Ovary (tissue), 9 donors: ENCODE data around the gene PSMA6. TPM values are rescaled to one million over a fixed set of nuclear protein-coding genes. Genes with fewer than 3 reads are reported as not detected.

ENCODE experiments used
- DNase-seq, 5 donors: peaks; one replicate each; pipeline ENCODE4 v3.0.0-alpha.2; 2019 to 2020
- H3K27ac ChIP-seq, 2 donors: fragments of 200-600 bp; one replicate each; pipeline versions ENCODE4 v1.5.1 to v1.8.0; 2019 to 2022
- H3K27me3 ChIP-seq: fragments of 200-600 bp; one replicate; pipeline ENCODE4 v1.8.0; 2022
- H3K36me3 ChIP-seq: fragments of 200-600 bp; sonication (generic); one replicate; pipeline ENCODE4 v1.5.1; 2019
- H3K4me1 ChIP-seq: one replicate; pipeline ENCODE4 v1.8.1; 2013; ENCODE audit warnings: mild to moderate bottlenecking, moderate library complexity; ENCODE audit not compliant: insufficient read depth
- H3K4me3 ChIP-seq: fragments of 200-600 bp; sonication (generic); one replicate; pipeline ENCODE4 v1.5.1; 2017
- H3K9me3 ChIP-seq, 2 donors: fragments of 200-600 bp in 1 of 2; sonication (generic) in 1 of 2; one replicate each; pipeline versions ENCODE4 v1.5.1 to v1.8.1; 2013 to 2019; ENCODE audit warnings: mild to moderate bottlenecking in 1 of 2, moderate library complexity in 1 of 2
- CTCF ChIP-seq, 3 donors: fragments of 450-650 bp in 2 of 3; fragments of 200-600 bp in 1 of 3; IDR thresholded peaks; one replicate each; pipeline versions ENCODE4 v1.5.1 to v1.8.0; 2016 to 2022; ENCODE audit warnings: antibody characterized with exemption in 3 of 3, mild to moderate bottlenecking in 1 of 3
- EP300 ChIP-seq: sonication (generic); formaldehyde crosslinking; IDR thresholded peaks from one replicate; pipeline ENCODE4 v1.6.1; 2017; ENCODE audit warnings: antibody characterized with exemption
- POLR2A ChIP-seq: fragments of 450-650 bp; IDR thresholded peaks from one replicate; pipeline ENCODE4 v1.6.1; 2017; ENCODE audit warnings: antibody characterized with exemption, mild to moderate bottlenecking, moderate library complexity
- WGBS, 3 donors: extraction: QIAGEN DNeasy Blood & Tissue Kit in 1 of 3; methylation state at CpG; one replicate each; pipeline versions ENCODE4 v1.1.5 to v1.1.7; 2013 to 2017; 5-methylcytosine and 5-hydroxymethylcytosine counted together
- intact Hi-C, 4 donors: fragments of 100-400 bp; cut with DNase I; formaldehyde crosslinking; loops; one replicate each; pipeline versions ENCODE4 v1.11.0 to v1.15.1; 2022 to 2023
- polyA plus RNA-seq, 2 donors: library from polyadenylated mRNA; stranded (reverse); fragments of 200-250 nt in 1 of 2; fragments of 350-450 nt in 1 of 2; fragmentation: Illumina TruSeq in 1 of 2; extraction: RNeasy Lipid Tissue Mini Kit (QIAGEN cat#74804) in 1 of 2; gene quantifications; one replicate each; pipeline ENCODE4 v1.2.3, GENCODE V29; 2013 to 2014
- total RNA-seq, 7 donors: library from RNA; depleted of rRNA in 2 of 7; stranded (reverse); fragments of >200 nt in 2 of 7; fragmentation: NEBNext Ultra II Directional in 3 of 7; extraction: Animal tissue kit (Norgen Biotek cat#: 25700) in 3 of 7; gene quantifications; one replicate each; pipeline versions ENCODE4 v1.1.0 to v1.2.4, GENCODE V29; 2016 to 2023
- donor health status: DM: no; HTN: no; CAD: no; lungs with moderate emphysema.
- donor health status: DM: no; HTN: no; CAD: no.
- donor health status: Bipolar disorder and iron deficiency.
- donor health status: DM: yes; HTN: yes; CAD: no.
- donor health status: DM: no; HTN: no; CAD: no.
- donor health status: DM: yes; HTN: yes; CAD: no.

The PSMA6 gene
- total and polyA plus RNA-seq, 9 donors = 85.2 to 157 (median 102) TPM

GRCh38 chr14:35337269-35338255 is 45.4 kb downstream of the PSMA6 start:
- intact Hi-C loops = loop anchor here in 3 of 4 donors (2.0 to 10.0 kb wide), 3 partner anchors 65 to 123 kb away; partner anchors contain the start of gene NFKBIA (in 2 of the 3)

GRCh38 chr14:35338731-35339405 is 46.7 kb downstream of the PSMA6 start:
- TF ChIP-seq EP300 (no peak), CTCF (IDR thresholded peaks at IDR 0.05) (no peak), POLR2A (no peak)
- DNase-seq = peak in 1 of 5 donors; percentile 42
- no peaks in the 10 kb centered on the region for H3K27me3 ChIP-seq
- peaks cover 49% of the 10 kb centered on the region for H3K4me1 ChIP-seq
- H3K36me3 ChIP-seq = no peaks in the 10 kb centered on the region
- WGBS, 3 donors = 89 to 92% (median 89%) methylated on average over 16 of the region's 16 CpGs
- H3K4me3 ChIP-seq = no peak overlapping the region
- peak overlapping the region in 1 of 2 donors; percentile 87 for H3K27ac ChIP-seq
- H3K9me3 ChIP-seq = no peaks in the 10 kb centered on the region
- intact Hi-C loops = loop anchor here in 2 of 4 donors (5.0 to 10.0 kb wide), 2 partner anchors 63 to 124 kb away; partner anchors contain the start of gene NFKBIA (in 1 of the 2)

More at GRCh38 chr14:35337269-35338255, 45.4 kb downstream of the PSMA6 start:
- peak in 2 of 5 donors; percentile 19 to 46 for DNase-seq
- Histone ChIP-seq H3K27me3 (no peaks in the 10 kb centered on the region), H3K4me3 (no peak overlapping the region), H3K4me1 (peaks cover 44% of the 10 kb centered on the region), H3K27ac (peak overlapping the region; percentile 32 to 82), H3K9me3 (no peaks in the 10 kb centered on the region), H3K36me3 (no peaks in the 10 kb centered on the region)
- 60 to 69% (median 64%) methylated on average over 10 of the region's 10 CpGs for WGBS, 3 donors
- TF ChIP-seq CTCF (IDR thresholded peaks at IDR 0.05) (no peak), EP300 (no peak), POLR2A (no peak)

DNA sequence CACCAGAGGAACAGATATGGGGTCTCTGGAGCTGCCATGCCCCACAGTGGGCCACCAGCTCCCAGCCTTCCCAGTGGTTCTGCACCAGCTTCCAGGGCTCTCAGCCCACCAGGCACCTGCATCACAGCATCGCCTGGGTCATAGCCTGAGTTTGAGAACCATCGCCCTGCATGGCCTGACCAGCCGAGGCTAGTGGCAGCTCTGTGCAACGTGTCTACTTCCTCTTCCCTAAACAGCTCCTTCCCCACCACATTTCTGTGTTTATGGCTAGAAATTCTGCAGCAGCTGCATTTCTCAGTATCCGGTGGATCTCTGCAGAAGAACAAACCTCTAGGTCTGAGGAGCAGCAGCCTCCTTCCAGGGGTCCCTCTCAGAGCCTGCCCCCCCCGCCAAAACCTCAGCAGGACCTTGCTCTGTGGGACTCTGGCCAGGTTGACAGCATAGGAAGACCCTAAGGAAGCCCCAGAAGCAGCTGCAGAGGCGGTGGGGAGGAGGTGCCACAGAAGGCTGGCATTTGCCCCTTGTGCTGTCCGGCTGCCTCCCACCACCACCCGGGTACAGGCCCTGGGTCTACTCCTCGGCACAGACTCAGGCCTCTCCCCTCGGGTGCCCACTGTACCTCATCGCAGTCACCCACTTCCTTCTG is 47.7 kb downstream of the PSMA6 start:
- TF ChIP-seq CTCF (IDR thresholded peaks at IDR 0.05) = no peak
- TF ChIP-seq EP300 = no peak
- Histone ChIP-seq H3K27ac (peak overlapping the region; percentile 29 to 87), H3K36me3 (no peaks in the 10 kb centered on the region), H3K9me3 (no peaks in the 10 kb centered on the region), H3K4me3 (no peak overlapping the region), H3K27me3 (no peaks in the 10 kb centered on the region), H3K4me1 (peaks cover 45% of the 10 kb centered on the region)
- DNase-seq = peak in 2 of 5 donors; percentile 41 to 51
- WGBS, 3 donors = 65 to 77% (median 74%) methylated on average over 12 of the region's 12 CpGs
- intact Hi-C loops = loop anchor here in 2 of 4 donors (5.0 to 10.0 kb wide), 3 partner anchors 47 to 125 kb away; partner anchors contain the start of gene NFKBIA (in 1 of the 2)
